Sigmoid colon (tissue), 7 donors: ENCODE measurements around the gene NUDT12. TPM values are rescaled to one million over a fixed set of nuclear protein-coding genes. Genes with fewer than 3 reads are reported as not detected.

Source experiments
- DNase-seq: peaks from one replicate; pipeline ENCODE4 v3.0.0-alpha.2; 2019
- H3K27ac ChIP-seq, 4 donors: fragments of 200-600 bp; sonication (generic); one replicate each; pipeline ENCODE4 v1.5.1; 2016 to 2019; ENCODE audit warnings: mild to moderate bottlenecking in 1 of 4
- H3K27me3 ChIP-seq, 3 donors: fragments of 200-600 bp; sonication (generic); one replicate each; pipeline ENCODE4 v1.5.1; 2019; ENCODE audit warnings: mild to moderate bottlenecking in 1 of 3
- H3K36me3 ChIP-seq, 4 donors: fragments of 200-600 bp; sonication (generic); one replicate each; pipeline ENCODE4 v1.5.1; 2016 to 2019
- H3K4me1 ChIP-seq, 4 donors: fragments of 200-600 bp; sonication (generic); one replicate each; pipeline ENCODE4 v1.5.1; 2017 to 2019
- H3K4me3 ChIP-seq, 4 donors: fragments of 200-600 bp; sonication (generic); one replicate each; pipeline ENCODE4 v1.5.1; 2017 to 2019; ENCODE audit warnings: mild to moderate bottlenecking in 2 of 4, moderate library complexity in 1 of 4
- H3K9me3 ChIP-seq, 4 donors: fragments of 200-600 bp in 3 of 4; sonication (generic) in 3 of 4; one replicate each; pipeline versions ENCODE4 v1.5.1 to v1.6.1; 2013 to 2019
- EP300 ChIP-seq, 4 donors: sonication (generic); formaldehyde crosslinking; IDR thresholded peaks; one replicate each; pipeline ENCODE4 v1.6.1; 2017; ENCODE audit warnings: antibody characterized with exemption in 4 of 4
- POLR2A ChIP-seq, 2 donors: fragments of 450-650 bp; IDR thresholded peaks; one replicate each; pipeline ENCODE4 v1.6.1; 2016; ENCODE audit warnings: antibody characterized with exemption in 2 of 2, mild to moderate bottlenecking in 2 of 2, moderate library complexity in 2 of 2
- POLR2AphosphoS5 ChIP-seq, 4 donors: sonication (generic); formaldehyde crosslinking; IDR thresholded peaks; one replicate each; pipeline ENCODE4 v1.6.1; 2017; ENCODE audit warnings: antibody characterized with exemption in 4 of 4
- WGBS, 2 donors: extraction: QIAGEN DNeasy Blood & Tissue Kit; methylation state at CpG; one replicate each; pipeline ENCODE4 v1.1.7; 2013; 5-methylcytosine and 5-hydroxymethylcytosine counted together
- intact Hi-C: fragments of 100-400 bp; cut with DNase I; formaldehyde crosslinking; loops from one replicate; pipeline ENCODE4 v1.15.1; 2023
- polyA plus RNA-seq, 3 donors: library from polyadenylated mRNA; stranded (reverse); fragments of 200-250 nt; gene quantifications; one replicate each; pipeline ENCODE4 v1.2.3, GENCODE V29; 2013
- total RNA-seq, 4 donors: library from RNA; depleted of rRNA; stranded (reverse); fragments of >200 nt; gene quantifications; one replicate each; pipeline ENCODE4 v1.1.0, GENCODE V29; 2016
- TF ChIP-seq, protein P1 (sequence below), 4 experiments: fragments of 450-650 bp in 3 of 4; fragments of 200-600 bp in 1 of 4; IDR thresholded peaks; one replicate each; pipeline ENCODE4 v1.5.1; 2016 to 2019; ENCODE audit warnings: antibody characterized with exemption in 4 of 4, mild to moderate bottlenecking in 3 of 4, moderate library complexity in 2 of 4
- donor health status: healthy with polysubstance abuse.
- donor health status: Bipolar disorder and iron deficiency.
- donor health status: healthy.

NUDT12 gene
- total and polyA plus RNA-seq, 7 donors, result 7.3 to 20.7 (median 13.6) TPM

DNA sequence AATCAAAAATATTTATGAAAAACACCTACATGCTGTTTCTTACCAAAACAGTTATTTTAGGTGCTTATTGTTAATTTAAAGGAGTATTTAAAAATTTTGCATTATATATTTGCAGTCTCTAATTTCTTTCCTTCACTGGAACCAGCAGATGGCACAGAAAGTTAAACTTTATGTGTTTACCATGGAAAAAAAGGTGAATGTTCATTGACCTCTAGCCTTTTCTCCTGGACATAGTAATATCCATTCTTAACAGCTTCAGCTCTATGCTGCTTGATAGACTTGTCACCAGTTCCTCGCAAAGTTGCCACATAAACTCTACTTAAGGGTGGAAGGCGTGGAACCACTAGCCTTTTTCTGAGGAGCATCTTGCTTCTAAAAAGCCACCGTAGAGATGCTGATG lies 38.7 kb upstream of the NUDT12 start:
- 94 to 95% methylated on average over 3 of the region's 3 CpGs for WGBS, 2 donors
- Histone ChIP-seq H3K4me3 (no peak overlapping the region), H3K4me1 (no peaks in the 10 kb centered on the region), H3K36me3 (no peaks in the 10 kb centered on the region), H3K27me3 (no peaks in the 10 kb centered on the region), H3K27ac (no peak overlapping the region), H3K9me3 (no peaks in the 10 kb centered on the region)
- TF ChIP-seq, protein P1, sequence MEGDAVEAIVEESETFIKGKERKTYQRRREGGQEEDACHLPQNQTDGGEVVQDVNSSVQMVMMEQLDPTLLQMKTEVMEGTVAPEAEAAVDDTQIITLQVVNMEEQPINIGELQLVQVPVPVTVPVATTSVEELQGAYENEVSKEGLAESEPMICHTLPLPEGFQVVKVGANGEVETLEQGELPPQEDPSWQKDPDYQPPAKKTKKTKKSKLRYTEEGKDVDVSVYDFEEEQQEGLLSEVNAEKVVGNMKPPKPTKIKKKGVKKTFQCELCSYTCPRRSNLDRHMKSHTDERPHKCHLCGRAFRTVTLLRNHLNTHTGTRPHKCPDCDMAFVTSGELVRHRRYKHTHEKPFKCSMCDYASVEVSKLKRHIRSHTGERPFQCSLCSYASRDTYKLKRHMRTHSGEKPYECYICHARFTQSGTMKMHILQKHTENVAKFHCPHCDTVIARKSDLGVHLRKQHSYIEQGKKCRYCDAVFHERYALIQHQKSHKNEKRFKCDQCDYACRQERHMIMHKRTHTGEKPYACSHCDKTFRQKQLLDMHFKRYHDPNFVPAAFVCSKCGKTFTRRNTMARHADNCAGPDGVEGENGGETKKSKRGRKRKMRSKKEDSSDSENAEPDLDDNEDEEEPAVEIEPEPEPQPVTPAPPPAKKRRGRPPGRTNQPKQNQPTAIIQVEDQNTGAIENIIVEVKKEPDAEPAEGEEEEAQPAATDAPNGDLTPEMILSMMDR (IDR thresholded peaks at IDR 0.05), result no peak
- TF ChIP-seq EP300 (IDR thresholded peaks at IDR 0.05), result no peak
- no peak for TF ChIP-seq POLR2A (IDR thresholded peaks at IDR 0.05)
- no peak for TF ChIP-seq POLR2AphosphoS5 (IDR thresholded peaks at IDR 0.05)
- intact Hi-C loops, result no loop called here
- DNase-seq, result no peak

DNA sequence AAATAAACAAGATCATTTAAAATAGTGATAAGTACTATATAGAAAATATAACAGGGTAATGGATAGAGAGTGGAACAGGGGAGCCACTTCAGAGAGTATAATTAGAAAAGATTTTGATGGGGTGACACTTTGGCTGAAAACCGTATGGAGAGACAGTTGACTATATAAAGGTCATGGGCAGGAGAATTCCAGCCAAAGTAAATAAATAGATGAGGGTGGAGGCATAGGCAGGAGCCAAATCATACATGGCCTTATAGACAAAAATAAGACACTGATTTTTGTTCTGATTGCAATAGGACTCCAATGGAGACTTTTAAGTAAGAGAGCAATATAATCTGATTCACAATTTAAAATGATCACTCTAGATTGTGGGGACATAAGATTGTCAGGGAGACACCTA lies 37.5 kb upstream of the NUDT12 start:
- no peak overlapping the region for H3K4me3 ChIP-seq
- intact Hi-C loops, result no loop called here
- H3K27me3 ChIP-seq, result no peaks in the 10 kb centered on the region
- 9 to 42% methylated on average over 1 of the region's 1 CpG for WGBS, 2 donors
- H3K9me3 ChIP-seq, result no peaks in the 10 kb centered on the region
- DNase-seq, result no peak
- no peaks in the 10 kb centered on the region for H3K36me3 ChIP-seq
- no peaks in the 10 kb centered on the region for H3K4me1 ChIP-seq
- no peak overlapping the region for H3K27ac ChIP-seq
- TF ChIP-seq POLR2AphosphoS5 (IDR thresholded peaks at IDR 0.05) (no peak), POLR2A (IDR thresholded peaks at IDR 0.05) (no peak), EP300 (IDR thresholded peaks at IDR 0.05) (no peak)
- TF ChIP-seq, protein P1 (IDR thresholded peaks at IDR 0.05), result no peak

DNA sequence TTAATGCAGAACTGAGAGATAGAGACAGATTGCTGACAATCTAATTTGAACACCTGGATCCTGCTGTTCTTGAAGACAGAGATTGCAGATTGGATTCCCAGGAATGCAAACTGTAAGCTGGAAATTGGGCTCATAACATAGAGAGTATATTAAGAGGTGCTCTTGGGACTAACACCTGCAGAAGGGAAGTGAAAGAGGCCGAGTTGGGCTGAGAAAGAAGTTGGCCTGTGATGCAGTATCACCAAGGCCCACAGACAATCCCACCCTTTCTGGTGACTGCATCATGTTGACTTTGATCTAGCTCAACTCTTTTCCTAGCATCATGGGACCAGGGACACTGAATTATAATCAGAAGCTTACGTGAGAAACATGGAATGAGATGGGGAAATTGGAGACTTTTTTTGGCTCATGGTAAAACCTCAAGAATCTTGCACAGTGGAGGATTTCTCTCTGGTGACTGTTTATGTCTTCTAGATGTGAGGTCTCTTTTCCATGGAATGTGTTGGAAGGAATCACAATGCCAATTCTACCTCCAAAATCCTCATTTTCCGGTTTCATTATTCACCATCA lies 36.5 kb upstream of the NUDT12 start:
- intact Hi-C loops, result no loop called here
- Histone ChIP-seq H3K9me3 (no peaks in the 10 kb centered on the region), H3K4me1 (no peaks in the 10 kb centered on the region), H3K36me3 (no peaks in the 10 kb centered on the region), H3K4me3 (no peak overlapping the region), H3K27ac (no peak overlapping the region), H3K27me3 (no peaks in the 10 kb centered on the region)
- TF ChIP-seq, protein P1 (IDR thresholded peaks at IDR 0.05), result no peak
- TF ChIP-seq EP300 (IDR thresholded peaks at IDR 0.05), result no peak
- no peak for TF ChIP-seq POLR2AphosphoS5 (IDR thresholded peaks at IDR 0.05)
- no peak for TF ChIP-seq POLR2A (IDR thresholded peaks at IDR 0.05)
- WGBS, 2 donors, result 82 to 86% methylated on average over 3 of the region's 3 CpGs
- no peak for DNase-seq

DNA sequence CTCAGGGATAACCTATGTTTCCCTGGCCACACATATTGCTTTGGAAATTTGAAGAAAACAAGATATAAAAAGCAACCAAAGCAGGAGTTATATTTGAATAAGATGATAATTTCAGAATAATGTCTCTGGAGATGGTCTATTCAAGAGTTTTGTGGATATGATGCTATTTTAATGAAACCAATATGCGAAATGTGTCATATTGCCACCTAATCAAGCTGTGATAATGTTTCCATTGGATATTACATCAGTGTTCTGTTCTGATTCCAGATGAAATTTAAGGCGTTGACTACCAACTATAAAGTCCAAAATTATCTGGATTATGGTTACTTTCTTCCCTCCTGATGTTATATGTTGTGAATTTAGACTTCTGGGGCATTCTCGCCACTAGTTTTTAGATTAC lies 27.6 kb upstream of the NUDT12 start:
- 85 to 90% methylated on average over 3 of the region's 3 CpGs for WGBS, 2 donors
- H3K9me3 ChIP-seq, result no peaks in the 10 kb centered on the region
- H3K4me3 ChIP-seq, result no peak overlapping the region
- no peak for DNase-seq
- no peaks in the 10 kb centered on the region for H3K36me3 ChIP-seq
- H3K27me3 ChIP-seq, result no peaks in the 10 kb centered on the region
- intact Hi-C loops, result no loop called here
- TF ChIP-seq POLR2AphosphoS5 (IDR thresholded peaks at IDR 0.05) (no peak), EP300 (IDR thresholded peaks at IDR 0.05) (no peak), POLR2A (IDR thresholded peaks at IDR 0.05) (no peak)
- TF ChIP-seq, protein P1 (IDR thresholded peaks at IDR 0.05), result no peak
- no peak overlapping the region for H3K27ac ChIP-seq
- no peaks in the 10 kb centered on the region for H3K4me1 ChIP-seq

DNA sequence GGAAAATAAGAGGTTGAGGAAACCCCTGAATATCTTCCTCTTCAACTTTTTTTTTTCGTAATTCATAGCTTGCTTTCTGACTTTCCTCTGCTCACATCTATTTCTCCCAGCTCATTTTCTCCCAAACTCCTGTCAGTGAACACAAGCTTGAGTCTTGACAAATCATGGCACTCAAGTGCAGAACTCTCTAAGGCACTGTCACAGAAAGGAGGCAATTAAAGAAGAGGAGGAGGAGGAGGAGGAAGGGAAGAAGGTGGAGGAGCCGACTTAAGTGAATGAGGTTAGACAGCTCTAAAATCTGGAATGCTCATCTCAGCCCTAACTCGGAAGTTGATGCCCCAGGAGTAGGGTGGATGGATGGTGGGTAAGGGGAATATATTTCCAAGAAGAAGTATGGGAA lies 27.2 kb upstream of the NUDT12 start:
- Histone ChIP-seq H3K4me1 (no peaks in the 10 kb centered on the region), H3K27me3 (no peaks in the 10 kb centered on the region), H3K4me3 (no peak overlapping the region), H3K9me3 (no peaks in the 10 kb centered on the region), H3K36me3 (no peaks in the 10 kb centered on the region), H3K27ac (no peak overlapping the region)
- intact Hi-C loops, result loop anchor here (5.0 kb wide), 1 partner anchor 588 kb away; no protein-coding TSS in a partner anchor
- DNase-seq, result no peak
- WGBS, 2 donors, result 87% methylated on average over 3 of the region's 3 CpGs
- TF ChIP-seq EP300 (IDR thresholded peaks at IDR 0.05) (no peak), POLR2AphosphoS5 (IDR thresholded peaks at IDR 0.05) (no peak)
- TF ChIP-seq, protein P1 (IDR thresholded peaks at IDR 0.05), result no peak
